GM19193 (cell line): ENCODE data around the gene PEX14.

Experiments used
- POLR2A ChIP-seq: IDR thresholded peaks from 4 replicates; pipeline ENCODE4 v1.6.1; 2011; ENCODE audit not compliant: insufficient read depth, insufficient read length; ENCODE audit errors: extremely low read depth

PEX14 gene

GRCh38 chr1:10670190-10670589, 195.4 kb downstream of the PEX14 start:
- no peak for TF ChIP-seq POLR2A

- no peak for TF ChIP-seq POLR2A
These were observed 196.3 kb downstream of the PEX14 start for GRCh38 chr1:10671090-10671489.

- TF ChIP-seq POLR2A = no peak
These were observed 197.0 kb downstream of the PEX14 start for GRCh38 chr1:10671622-10672342.

- TF ChIP-seq POLR2A = no peak
These were observed 197.7 kb downstream of the PEX14 start for GRCh38 chr1:10672343-10673050.

GRCh38 chr1:10673109-10673711, 198.5 kb downstream of the PEX14 start:
- TF ChIP-seq POLR2A = no peak

GRCh38 chr1:10674222-10674621, 199.5 kb downstream of the PEX14 start:
- no peak for TF ChIP-seq POLR2A

GRCh38 chr1:10674700-10675609, 200.2 kb downstream of the PEX14 start:
- TF ChIP-seq POLR2A = no peak

- no peak for TF ChIP-seq POLR2A
These were observed 201.1 kb downstream of the PEX14 start for GRCh38 chr1:10675813-10676212.

- no peak for TF ChIP-seq POLR2A
These were observed 202.2 kb downstream of the PEX14 start for GRCh38 chr1:10676963-10677362.

GRCh38 chr1:10677491-10678391, 203.0 kb downstream of the PEX14 start:
- TF ChIP-seq POLR2A = no peak

GRCh38 chr1:10678402-10678801, 203.7 kb downstream of the PEX14 start:
- TF ChIP-seq POLR2A = no peak

- TF ChIP-seq POLR2A = no peak
These were observed 204.1 kb downstream of the PEX14 start for GRCh38 chr1:10678852-10679251.

- no peak for TF ChIP-seq POLR2A
These were observed 204.9 kb downstream of the PEX14 start for GRCh38 chr1:10679496-10680220.
